GM18951 (cell line): Measurements from ENCODE around the gene LHX6.

Experiments used
- POLR2A ChIP-seq: IDR thresholded peaks from 4 replicates; pipeline ENCODE4 v1.6.1; 2011; ENCODE audit warnings: mild to moderate bottlenecking; ENCODE audit not compliant: insufficient read length, insufficient read depth; ENCODE audit errors: extremely low read depth
- in situ Hi-C: fragments of 300-500 bp; cut with MboI; formaldehyde crosslinking; loops from one replicate; pipeline ENCODE4 v1.12.0; 2022; ENCODE audit warnings: low sequenced_read_pairs, mixed read lengths, inconsistent platforms; ENCODE audit not compliant: unreplicated experiment

The LHX6 gene

GRCh38 chr9:122256206-122256605, 27.4 kb upstream of the LHX6 start:
- in situ Hi-C loops, result no loop called here

GRCh38 chr9:122254761-122255160, 26.0 kb upstream of the LHX6 start:
- in situ Hi-C loops, result no loop called here
- TF ChIP-seq POLR2A, result no peak

More at GRCh38 chr9:122256206-122256605, 27.4 kb upstream of the LHX6 start:
- no peak for TF ChIP-seq POLR2A

- TF ChIP-seq POLR2A, result no peak
- in situ Hi-C loops, result no loop called here
Observed at GRCh38 chr9:122252796-122253195, 24.0 kb upstream of the LHX6 start.

- no peak for TF ChIP-seq POLR2A
- in situ Hi-C loops, result no loop called here
Observed at GRCh38 chr9:122251351-122251750, 22.6 kb upstream of the LHX6 start.

GRCh38 chr9:122248448-122248865, 19.7 kb upstream of the LHX6 start:
- no peak for TF ChIP-seq POLR2A
- in situ Hi-C loops, result no loop called here

- in situ Hi-C loops, result no loop called here
- no peak for TF ChIP-seq POLR2A
Observed at GRCh38 chr9:122246666-122247065, 17.9 kb upstream of the LHX6 start.

- no peak for TF ChIP-seq POLR2A
- in situ Hi-C loops, result no loop called here
Observed at GRCh38 chr9:122244349-122244748, 15.6 kb upstream of the LHX6 start.

GRCh38 chr9:122239722-122240121, 11.0 kb upstream of the LHX6 start:
- in situ Hi-C loops, result no loop called here
- TF ChIP-seq POLR2A, result no peak

- in situ Hi-C loops, result no loop called here
- TF ChIP-seq POLR2A, result no peak
Observed at GRCh38 chr9:122236681-122237080, 7.9 kb upstream of the LHX6 start.

- no peak for TF ChIP-seq POLR2A
- in situ Hi-C loops, result no loop called here
Observed at GRCh38 chr9:122234022-122234748, 5.4 kb upstream of the LHX6 start.

GRCh38 chr9:122232796-122233306, 4.1 kb upstream of the LHX6 start:
- in situ Hi-C loops, result no loop called here
- no peak for TF ChIP-seq POLR2A

- in situ Hi-C loops, result no loop called here
- TF ChIP-seq POLR2A, result no peak
Observed at GRCh38 chr9:122229485-122229837, 704 bp upstream of the LHX6 start.

GRCh38 chr9:122228191-122228567, 578 bp downstream of the LHX6 start:
- TF ChIP-seq POLR2A, result no peak
- in situ Hi-C loops, result no loop called here

- TF ChIP-seq POLR2A, result no peak
- in situ Hi-C loops, result no loop called here
Observed at GRCh38 chr9:122227575-122227900, 1.2 kb downstream of the LHX6 start.
